HTR-8/SVneo (cell line): ENCODE results near the gene KRT79.
A peak's percentile ranks its signal among the peaks of the same experiment; 100 is the strongest.
"Not testable (repeated sequence)": the region's sequence is repeated elsewhere in the genome, so short reads cannot be mapped to it uniquely, and the experiment has no call there.

Experiments used
- DNase-seq: peaks from one replicate; pipeline ENCODE4 v3.0.0; 2011; ENCODE audit warnings: low spot score, mixed read lengths; ENCODE audit not compliant: insufficient read length
- FAIRE-seq: peaks from 2 replicates; lab custom pipeline; 2011; peaks lifted over from hg19 to GRCh38; lab: Jason Lieb, UNC

The KRT79 gene

DNA sequence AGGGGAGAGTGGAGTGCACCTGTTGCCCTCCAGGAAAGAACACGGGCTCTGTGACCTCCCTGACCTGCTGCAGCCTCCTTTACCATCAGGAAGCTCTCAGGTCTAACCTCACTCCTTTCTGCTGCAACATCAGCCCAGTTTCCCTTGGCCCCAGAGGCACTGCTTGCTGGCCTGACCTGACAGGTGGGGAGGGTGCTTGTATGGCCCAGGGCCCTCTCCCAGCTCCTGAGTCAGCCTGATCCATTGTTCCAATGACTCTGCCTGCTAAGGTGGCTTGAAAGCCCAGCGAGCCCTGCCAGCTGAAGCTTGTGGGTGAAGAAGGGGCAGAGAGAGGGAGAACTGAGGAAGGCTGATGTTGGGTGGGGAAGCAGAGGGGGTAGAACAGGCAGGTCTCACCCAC lies 27.9 kb upstream of the KRT79 start:
- DNase-seq (no peak), FAIRE-seq (no peak)

GRCh38 chr12:52861511-52861910 lies 27.4 kb upstream of the KRT79 start:
- FAIRE-seq, result no peak
- no peak for DNase-seq

GRCh38 chr12:52860102-52860823 lies 26.2 kb upstream of the KRT79 start:
- FAIRE-seq (no peak), DNase-seq (no peak)

DNA sequence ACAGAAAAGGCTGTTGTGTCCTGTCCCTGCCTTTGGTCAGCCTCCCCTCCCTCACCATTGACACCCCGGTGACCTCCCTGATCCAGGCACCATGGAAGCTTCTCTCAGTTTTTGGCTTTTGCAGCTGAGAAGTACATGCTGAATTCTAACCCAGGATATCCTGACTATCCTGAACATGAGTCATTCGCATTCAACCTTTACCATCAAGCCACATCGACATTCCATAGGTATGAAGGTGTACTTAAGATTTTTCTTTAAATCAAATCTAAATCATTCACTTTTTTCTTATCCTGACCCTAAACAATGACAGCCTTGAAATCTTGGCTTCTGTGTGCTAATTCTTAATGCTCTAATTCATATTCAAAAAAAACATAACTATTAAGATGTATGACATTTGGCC lies 23.4 kb upstream of the KRT79 start:
- FAIRE-seq (no peak), DNase-seq (no peak)

GRCh38 chr12:52856787-52857186 lies 22.7 kb upstream of the KRT79 start:
- no peak for DNase-seq
- FAIRE-seq, result no peak

GRCh38 chr12:52856077-52856476 lies 22.0 kb upstream of the KRT79 start:
- not testable (repeated sequence) for DNase-seq, FAIRE-seq

DNA sequence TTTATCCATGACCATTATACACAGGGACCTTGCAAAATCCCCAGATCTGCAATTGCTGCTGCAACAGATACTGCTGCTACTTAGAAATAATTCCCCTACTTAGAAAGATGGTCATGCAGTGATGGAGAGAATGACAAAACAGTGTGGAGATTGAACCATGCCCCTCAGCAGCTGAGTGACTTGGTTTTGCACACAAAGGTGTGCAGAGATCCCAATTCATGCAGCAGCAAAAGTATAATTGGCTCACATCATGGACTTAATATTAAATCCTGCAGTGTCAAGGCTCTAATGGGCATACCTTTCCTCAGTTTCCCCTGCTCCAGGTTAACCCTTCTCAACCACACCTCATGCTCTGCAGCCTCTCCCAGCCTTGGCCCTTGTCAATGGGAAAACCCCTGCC lies 17.7 kb upstream of the KRT79 start:
- FAIRE-seq (no peak), DNase-seq (no peak)

DNA sequence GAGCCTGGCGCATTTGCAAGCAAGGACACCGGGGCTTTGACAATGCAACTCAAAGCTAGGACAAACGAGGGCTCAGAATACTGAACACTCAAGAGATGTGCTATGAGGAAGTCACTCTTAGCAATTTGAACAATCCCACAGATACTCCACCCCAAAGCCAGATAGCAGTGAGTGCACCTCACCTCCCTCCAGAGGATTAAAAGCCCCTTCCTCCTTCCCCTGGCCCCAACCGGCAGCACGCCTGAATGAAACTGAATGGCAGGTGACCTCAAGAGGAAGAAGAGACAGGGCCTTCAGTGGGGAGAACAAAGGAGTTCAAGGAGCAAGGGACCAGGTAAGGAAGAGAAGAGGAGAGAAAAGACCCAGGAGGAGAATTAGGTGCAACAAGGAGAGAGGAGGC lies 16.6 kb upstream of the KRT79 start:
- FAIRE-seq (no peak), DNase-seq (no peak)

- no peak for FAIRE-seq
- DNase-seq, result no peak
These were observed 15.4 kb upstream of the KRT79 start for GRCh38 chr12:52849511-52849910.

DNA sequence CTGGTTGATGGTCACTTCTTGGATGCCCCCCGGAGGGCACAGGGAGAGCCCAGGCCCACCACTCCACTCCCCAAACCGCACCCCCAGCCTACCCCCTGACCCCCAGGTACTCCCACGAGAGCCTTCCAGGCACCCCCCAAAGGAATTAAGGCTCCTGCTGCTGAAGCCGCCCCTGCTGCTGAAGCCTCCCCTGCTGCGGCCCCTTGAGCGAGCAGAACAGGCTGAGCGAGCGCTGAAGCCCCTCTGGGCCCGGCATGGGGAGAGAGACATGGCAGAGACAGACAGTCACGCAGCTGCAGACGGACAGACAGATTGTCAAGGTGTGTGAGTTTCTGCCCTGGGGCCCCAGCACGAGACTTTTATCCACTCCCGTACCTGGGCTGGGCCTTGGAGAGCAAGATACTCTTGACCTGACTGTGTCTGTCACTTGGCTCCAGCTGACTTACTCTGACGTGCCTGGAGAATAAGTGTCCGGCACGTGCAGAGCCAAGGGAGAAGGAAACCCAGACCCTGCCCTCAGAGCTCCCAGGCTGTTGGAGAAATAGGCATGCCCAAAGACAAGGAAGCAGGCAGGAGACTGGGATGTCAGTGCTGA lies 14.6 kb upstream of the KRT79 start, which contains the start of gene KRT78:
Gene KRT78 (minus strand): TSS at position 334 of the 595 bp plus-strand sequence. CDS start 64 bp downstream, at position 270.
- no peak for FAIRE-seq
- no peak for DNase-seq

DNA sequence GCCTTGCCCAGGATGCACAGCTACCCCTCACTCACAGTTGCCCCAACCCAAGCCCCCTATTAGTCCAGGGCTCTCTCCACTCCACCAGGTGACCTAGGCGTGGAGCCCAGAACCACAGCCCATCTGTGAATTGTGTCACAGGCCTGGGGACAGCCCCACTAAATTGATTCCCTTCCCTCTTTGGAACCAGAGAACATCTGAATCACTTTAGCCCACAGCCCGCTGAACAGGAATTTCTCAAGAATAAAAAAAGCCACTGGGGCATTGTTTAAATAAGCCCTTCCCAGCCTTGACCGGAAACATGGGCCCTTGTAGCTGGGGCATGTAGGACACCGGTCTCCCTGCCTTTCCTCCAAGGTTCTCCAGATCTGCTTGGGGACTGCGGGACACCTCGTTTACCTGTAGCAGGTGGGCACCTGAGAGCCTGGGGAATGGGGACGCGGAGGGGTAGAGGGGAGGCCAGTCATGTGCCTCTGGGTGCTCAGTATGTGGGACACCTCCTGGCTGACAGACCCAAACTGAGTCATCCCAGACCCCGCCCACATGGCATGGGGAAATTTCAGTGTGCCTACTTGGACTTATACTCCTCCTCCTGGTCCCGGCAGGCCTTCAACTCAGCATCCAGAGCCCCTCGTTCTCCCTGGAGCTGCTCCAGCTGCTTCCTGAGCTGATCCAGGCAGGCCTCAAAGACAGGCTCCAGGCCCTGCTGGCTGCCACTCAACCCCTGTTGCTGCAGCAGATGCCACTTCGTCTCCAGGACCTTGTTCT lies 13.4 kb upstream of the KRT79 start:
- FAIRE-seq, result no peak

DNA sequence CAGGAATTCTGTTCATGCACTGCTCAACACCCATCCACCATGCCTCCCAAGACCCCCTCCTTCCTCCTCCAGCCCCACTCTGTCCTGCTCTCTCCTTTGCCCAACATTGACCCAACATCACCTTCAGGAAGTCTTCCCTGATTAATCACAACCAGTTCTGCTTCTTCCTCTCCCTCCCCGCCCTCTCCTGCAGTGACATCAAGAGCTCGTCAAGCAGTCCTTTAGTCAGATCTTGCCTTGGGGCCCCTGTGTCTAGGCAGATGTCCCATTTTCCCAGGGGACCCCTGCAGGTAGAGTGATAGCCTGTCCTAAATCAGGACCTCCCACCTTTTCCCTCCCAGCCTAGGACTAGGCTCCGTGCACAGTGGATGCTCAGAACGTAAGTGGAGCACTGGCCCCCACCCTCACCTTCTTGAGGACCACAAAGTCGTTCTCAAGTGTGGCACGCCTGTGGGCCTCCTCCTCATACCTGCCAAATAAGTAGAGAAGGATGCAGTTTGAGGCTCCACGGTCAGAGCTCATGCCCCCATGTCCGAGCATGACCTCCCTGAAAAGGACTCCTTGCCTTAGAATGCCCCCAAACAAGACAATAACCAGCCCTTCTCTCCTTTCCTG lies 12.4 kb upstream of the KRT79 start:
- DNase-seq (no peak), FAIRE-seq (no peak)

More for the DNA sequence above, 13.4 kb upstream of the KRT79 start:
- DNase-seq, result no peak

GRCh38 chr12:52845946-52846345 lies 11.8 kb upstream of the KRT79 start:
- FAIRE-seq (no peak), DNase-seq (no peak)

DNA sequence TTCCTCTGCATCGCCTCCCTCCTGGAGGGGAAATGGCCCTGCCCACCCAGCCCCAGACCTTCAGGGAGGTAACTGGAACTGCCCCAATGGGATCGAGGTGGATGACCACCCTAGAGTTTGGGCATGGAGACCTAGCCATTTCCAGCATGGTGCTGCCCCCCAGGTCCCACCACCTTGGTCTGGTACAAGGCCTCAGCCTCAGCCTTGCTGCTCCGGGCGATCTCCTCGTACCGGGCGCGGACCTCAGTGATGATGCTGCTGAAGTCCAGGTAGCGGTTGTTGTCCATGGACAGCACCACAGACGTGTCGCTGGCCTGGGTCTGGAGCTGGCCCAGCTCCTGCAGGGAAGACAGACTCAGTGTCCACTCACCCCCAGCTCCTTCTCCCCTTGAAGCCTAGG lies 10.3 kb upstream of the KRT79 start:
- no peak for FAIRE-seq
- DNase-seq, result no peak

- no peak for DNase-seq
- FAIRE-seq, result no peak
These were observed 5.5 kb upstream of the KRT79 start for GRCh38 chr12:52839436-52840105.

GRCh38 chr12:52838609-52839435 lies 4.7 kb upstream of the KRT79 start:
- FAIRE-seq (no peak), DNase-seq (no peak)

DNA sequence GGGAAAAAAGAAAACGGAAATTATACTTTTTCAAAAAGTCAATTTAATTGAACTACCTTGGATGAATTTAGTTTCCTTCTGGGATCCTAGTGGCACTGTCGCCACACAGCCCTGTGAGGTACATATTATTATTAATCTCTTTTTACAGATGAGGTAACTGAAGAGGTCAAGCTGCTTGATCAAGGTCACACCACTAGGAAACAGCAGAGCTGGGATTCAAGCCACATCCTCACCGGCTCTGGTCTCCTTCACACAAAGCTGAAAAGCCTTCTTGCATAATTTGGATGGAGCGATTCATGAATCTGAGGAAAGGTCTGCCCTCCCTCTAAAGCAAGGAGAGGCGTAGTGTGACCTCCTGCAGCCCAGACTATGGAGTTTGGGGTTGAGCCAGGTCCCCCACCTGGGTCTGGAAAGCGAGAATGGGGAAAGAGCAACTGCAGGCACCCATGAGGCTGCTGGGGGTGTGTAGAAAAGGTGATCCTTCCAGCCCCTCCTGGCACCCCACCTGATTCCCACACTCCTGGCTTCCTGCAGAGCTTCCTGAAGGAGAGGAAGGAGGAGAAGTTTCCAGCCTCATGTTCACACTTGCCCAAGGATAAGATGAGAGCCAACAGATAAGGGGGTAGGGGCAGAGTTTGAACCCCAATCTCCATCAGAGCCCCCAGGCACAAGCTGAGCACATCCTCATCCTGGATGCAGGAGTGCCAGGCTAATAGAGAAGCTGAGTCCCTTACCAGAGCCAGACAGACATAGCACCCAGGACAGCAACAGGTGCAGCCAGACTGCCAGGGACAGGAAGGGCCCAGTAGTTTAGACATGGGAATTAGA lies 3.9 kb upstream of the KRT79 start:
- DNase-seq, result no peak
- no peak for FAIRE-seq

GRCh38 chr12:52837413-52837741 lies 3.3 kb upstream of the KRT79 start:
- DNase-seq (peak; percentile 72), FAIRE-seq (no peak)
